Measurements from ENCODE around the gene NFIC. TPM values are rescaled to one million over a fixed set of nuclear protein-coding genes. Genes with fewer than 3 reads are reported as not detected.

NFIC gene
- total RNA-seq, 4 donors from 2014 or later = 76.2 to 183 (median 132) TPM

GRCh38 chr19:3369337-3370213 lies 3.2 kb downstream of the NFIC start:
- peak overlapping the region; percentile 98 to 99 (median 98) for H3K27ac ChIP-seq
- 30 to 43% methylated on average over 40 to 41 of the region's 42 CpGs for WGBS, 2 donors
- intact Hi-C loops (cut with DNase I) = loop anchor here (5.0 kb wide), 1 partner anchor 33 kb away; no protein-coding TSS in a partner anchor
- H3K4me3 ChIP-seq (replicated peaks in 1 of 3) = peak overlapping the region in 2 of 3 donors; percentile 9 to 12
- no peaks in the 10 kb centered on the region for H3K27me3 ChIP-seq
- no peaks in the 10 kb centered on the region for H3K9me3 ChIP-seq
- no peak for TF ChIP-seq POLR2A (IDR thresholded peaks at IDR 0.05)
- TF ChIP-seq CTCF (IDR thresholded peaks at IDR 0.05) = no peak
- peaks cover 57% of the 10 kb centered on the region in 2 donors for H3K4me1 ChIP-seq
- peak; percentile 69 to 80 for DNase-seq
- H3K36me3 ChIP-seq = no peaks in the 10 kb centered on the region

GRCh38 chr19:3370214-3370720 lies 3.9 kb downstream of the NFIC start:
- Histone ChIP-seq H3K27me3 (no peaks in the 10 kb centered on the region), H3K36me3 (no peaks in the 10 kb centered on the region), H3K4me3 (replicated peaks in 1 of 3) (peak overlapping the region in 1 of 3 donors; percentile 12), H3K4me1 (peaks cover 58 to 59% of the 10 kb centered on the region in 2 donors), H3K9me3 (no peaks in the 10 kb centered on the region), H3K27ac (peak overlapping the region; percentile 98 to 99 (median 98))
- DNase-seq = peak in 1 of 2 donors; percentile 45
- TF ChIP-seq POLR2A (IDR thresholded peaks at IDR 0.05) (no peak), CTCF (IDR thresholded peaks at IDR 0.05) (peak in 1 of 6 experiments; percentile 7)
- 63 to 65% methylated on average over 14 of the region's 14 CpGs for WGBS, 2 donors
- intact Hi-C loops (cut with DNase I) = no loop called here

- WGBS, 2 donors = 67 to 74% methylated on average over 24 to 25 of the region's 25 CpGs
Observed at GRCh38 chr19:3370728-3371591, 4.6 kb downstream of the NFIC start.

GRCh38 chr19:3372413-3372812 lies 6.0 kb downstream of the NFIC start:
- TF ChIP-seq POLR2A (IDR thresholded peaks at IDR 0.05) = no peak
- no peak for TF ChIP-seq CTCF (IDR thresholded peaks at IDR 0.05)
- 37 to 68% methylated on average over 9 to 13 of the region's 14 CpGs for WGBS, 2 donors
- intact Hi-C loops (cut with DNase I) = no loop called here
- Histone ChIP-seq H3K4me1 (peaks cover 61% of the 10 kb centered on the region in 2 donors), H3K27me3 (no peaks in the 10 kb centered on the region), H3K27ac (peak overlapping the region; percentile 56 to 75 (median 60)), H3K9me3 (no peaks in the 10 kb centered on the region), H3K4me3 (replicated peaks in 1 of 3) (no peak overlapping the region), H3K36me3 (no peaks in the 10 kb centered on the region)
- DNase-seq = peak; percentile 52 to 58

More at GRCh38 chr19:3370728-3371591, 4.6 kb downstream of the NFIC start:
- TF ChIP-seq POLR2A (IDR thresholded peaks at IDR 0.05) (no peak), CTCF (IDR thresholded peaks at IDR 0.05) (no peak)
- Histone ChIP-seq H3K27ac (peak overlapping the region; percentile 98 to 99 (median 98)), H3K4me3 (replicated peaks in 1 of 3) (no peak overlapping the region), H3K36me3 (no peaks in the 10 kb centered on the region), H3K4me1 (peaks cover 60% of the 10 kb centered on the region in 2 donors), H3K27me3 (no peaks in the 10 kb centered on the region), H3K9me3 (no peaks in the 10 kb centered on the region)
- intact Hi-C loops (cut with DNase I) = no loop called here
- peak; percentile 46 to 53 for DNase-seq
